Astrocyte of the cerebellum (primary cell): ENCODE measurements around the gene HNRNPA0.

Source experiments
- DNase-seq: peaks from one replicate; pipeline ENCODE4 v3.0.0-alpha.2; 2011; ENCODE audit warnings: low read depth
- H3K4me3 ChIP-seq: 2 replicates; pipeline ENCODE4 v1.5.1; 2011; ENCODE audit warnings: mild to moderate bottlenecking, low read depth, low read length, moderate library complexity
- CTCF ChIP-seq: IDR thresholded peaks from 2 replicates; pipeline ENCODE4 v1.5.1; 2012; ENCODE audit warnings: low read length, low read depth, moderate library complexity, mild to moderate bottlenecking; ENCODE audit errors: missing control alignments
- in situ Hi-C: cut with HindIII; loops from 2 replicates; pipeline ENCODE4 v1.10.0; 2017; ENCODE audit warnings: low sequenced_read_pairs

The HNRNPA0 gene

GRCh38 chr5:137730336-137730735, 23.8 kb downstream of the HNRNPA0 start:
- in situ Hi-C loops: no loop called here
- DNase-seq: no peak
- no peak for TF ChIP-seq CTCF
- H3K4me3 ChIP-seq: no peak overlapping the region

- H3K4me3 ChIP-seq: no peak overlapping the region
- DNase-seq: no peak
- in situ Hi-C loops: no loop called here
- no peak for TF ChIP-seq CTCF
Measured at GRCh38 chr5:137728048-137728447, 26.1 kb downstream of the HNRNPA0 start.

- in situ Hi-C loops: no loop called here
- H3K4me3 ChIP-seq: no peak overlapping the region
- no peak for TF ChIP-seq CTCF
- no peak for DNase-seq
Measured at GRCh38 chr5:137727623-137728022, 26.5 kb downstream of the HNRNPA0 start.

GRCh38 chr5:137724251-137724650, 29.9 kb downstream of the HNRNPA0 start:
- TF ChIP-seq CTCF: no peak
- no peak for DNase-seq
- in situ Hi-C loops: no loop called here
- H3K4me3 ChIP-seq: no peak overlapping the region

- no peak for DNase-seq
- in situ Hi-C loops: no loop called here
Measured at GRCh38 chr5:137718611-137719010, 35.6 kb downstream of the HNRNPA0 start.

GRCh38 chr5:137716337-137716736, 37.8 kb downstream of the HNRNPA0 start:
- DNase-seq: no peak
- in situ Hi-C loops: no loop called here
- H3K4me3 ChIP-seq: no peak overlapping the region
- TF ChIP-seq CTCF: no peak

More at GRCh38 chr5:137718611-137719010, 35.6 kb downstream of the HNRNPA0 start:
- TF ChIP-seq CTCF: no peak
- H3K4me3 ChIP-seq: no peak overlapping the region

- in situ Hi-C loops: no loop called here
- H3K4me3 ChIP-seq: no peak overlapping the region
- no peak for DNase-seq
- no peak for TF ChIP-seq CTCF
Measured at GRCh38 chr5:137715456-137715855, 38.7 kb downstream of the HNRNPA0 start.
